GM10847 (cell line): ENCODE data around the gene CAMTA1.

Experiments used
- POLR2A ChIP-seq: IDR thresholded peaks from 2 replicates; pipeline ENCODE4 v1.6.1; 2011; ENCODE audit not compliant: insufficient read length; ENCODE audit errors: extremely low read depth

Gene CAMTA1

GRCh38 chr1:7077970-7078369, 292.7 kb downstream of the CAMTA1 start:
- TF ChIP-seq POLR2A, result no peak

- TF ChIP-seq POLR2A, result no peak
Measured at GRCh38 chr1:7079637-7080036, 294.4 kb downstream of the CAMTA1 start.

- no peak for TF ChIP-seq POLR2A
Measured at GRCh38 chr1:7084232-7084894, 299.1 kb downstream of the CAMTA1 start.

- TF ChIP-seq POLR2A, result no peak
Measured at GRCh38 chr1:7085521-7085920, 300.3 kb downstream of the CAMTA1 start.

DNA sequence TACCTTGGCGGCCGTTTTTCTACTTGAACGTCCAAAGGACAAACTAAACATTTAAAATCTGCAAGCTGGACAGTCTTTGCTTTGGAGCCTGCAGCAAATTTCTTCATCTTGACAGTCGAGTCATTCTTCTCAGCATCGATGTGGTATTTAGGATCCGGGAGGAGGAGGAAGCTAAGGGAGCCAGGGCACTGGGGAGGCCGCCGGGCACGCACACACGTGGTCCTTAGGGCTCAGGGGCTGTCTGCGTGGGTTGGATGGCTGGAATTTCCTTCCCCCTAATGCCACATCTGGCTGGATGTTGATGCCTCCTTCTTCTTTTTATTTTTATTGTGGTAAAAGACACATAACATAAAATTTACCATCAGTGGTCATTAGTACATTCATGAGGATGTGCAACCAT, 300.9 kb downstream of the CAMTA1 start:
- no peak for TF ChIP-seq POLR2A

DNA sequence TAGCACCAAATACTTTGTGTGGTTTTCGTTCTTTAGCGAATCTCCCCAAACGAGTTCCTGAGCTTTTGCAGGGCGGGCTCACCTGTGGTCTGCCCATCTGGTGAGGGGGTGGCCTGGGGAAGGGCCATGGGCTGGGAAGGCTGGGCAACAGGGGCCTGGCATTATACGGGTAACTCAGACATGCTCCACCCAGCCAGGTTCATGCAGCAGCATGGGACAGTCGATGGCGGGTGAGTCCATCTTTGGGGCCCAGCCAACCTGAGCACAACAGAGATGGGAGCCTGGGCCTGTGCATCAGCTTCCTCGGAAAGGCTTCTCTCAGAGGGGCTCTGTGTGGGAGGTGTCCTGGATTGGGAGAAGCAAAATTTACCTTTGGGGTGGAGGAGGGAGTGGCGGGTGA, 302.6 kb downstream of the CAMTA1 start:
- TF ChIP-seq POLR2A, result no peak

DNA sequence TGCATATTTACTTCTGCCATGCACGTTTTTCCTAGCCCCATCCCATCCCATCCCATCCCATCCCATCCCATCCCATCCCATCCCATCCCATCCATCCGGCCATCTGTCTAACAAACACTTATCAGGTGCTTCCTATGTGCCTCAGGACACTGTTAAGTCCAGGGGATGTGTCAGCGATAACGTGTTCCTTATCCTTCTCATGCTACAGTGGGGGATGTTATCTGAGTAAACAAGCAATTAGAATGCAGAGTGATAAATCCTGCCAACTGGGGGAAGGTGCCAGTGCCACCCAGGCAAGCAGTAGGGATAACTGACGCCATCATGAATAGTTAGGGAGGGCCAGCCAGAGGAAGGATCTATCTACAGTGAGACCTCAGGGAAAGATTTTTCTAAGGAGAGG, 304.2 kb downstream of the CAMTA1 start:
- TF ChIP-seq POLR2A, result no peak

DNA sequence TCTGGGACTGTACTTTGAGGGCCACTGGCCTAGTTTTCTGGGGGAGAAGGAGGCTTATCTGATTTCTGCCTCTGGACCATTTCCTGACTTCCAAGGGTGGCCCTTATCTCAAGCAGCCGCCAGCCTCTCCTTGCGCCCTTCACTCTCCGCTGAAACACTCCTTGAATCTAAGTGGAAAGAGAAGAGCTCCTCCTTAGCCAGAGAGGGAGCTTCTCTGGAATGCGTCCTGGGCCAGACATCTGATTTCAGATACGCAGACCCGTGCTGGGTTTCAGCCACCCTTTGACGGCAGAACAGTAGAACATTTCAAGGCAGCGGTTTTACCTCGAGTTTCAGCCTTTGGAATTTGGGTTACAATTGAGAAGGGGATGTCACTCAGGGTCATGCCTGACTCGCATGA, 308.0 kb downstream of the CAMTA1 start:
- no peak for TF ChIP-seq POLR2A

DNA sequence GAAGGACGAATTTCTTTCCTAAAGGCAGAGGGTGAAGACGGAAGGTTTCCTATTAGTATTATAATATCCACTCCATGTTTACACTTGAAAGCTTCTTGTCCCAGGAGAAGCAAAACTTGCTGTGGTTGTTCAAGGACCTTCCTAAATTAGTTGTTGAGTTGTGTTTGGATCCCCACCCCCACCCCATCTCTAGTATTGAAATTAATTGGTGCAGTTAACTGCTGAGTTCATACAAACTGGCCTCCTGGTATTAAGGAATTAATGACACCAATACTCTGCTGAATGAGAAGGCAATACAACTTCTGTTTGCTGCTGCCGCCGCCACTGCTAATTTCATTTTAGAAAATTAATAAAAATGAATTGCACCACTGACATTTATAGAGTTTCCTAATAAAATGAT, 308.8 kb downstream of the CAMTA1 start:
- TF ChIP-seq POLR2A, result no peak

- no peak for TF ChIP-seq POLR2A
Measured at GRCh38 chr1:7094509-7094908, 309.3 kb downstream of the CAMTA1 start.

GRCh38 chr1:7095343-7095964, 310.2 kb downstream of the CAMTA1 start:
- TF ChIP-seq POLR2A, result no peak

- no peak for TF ChIP-seq POLR2A
Measured at GRCh38 chr1:7097938-7098592, 312.8 kb downstream of the CAMTA1 start.

- no peak for TF ChIP-seq POLR2A
Measured at GRCh38 chr1:7098641-7099040, 313.4 kb downstream of the CAMTA1 start.

- TF ChIP-seq POLR2A, result no peak
Measured at GRCh38 chr1:7100479-7100878, 315.2 kb downstream of the CAMTA1 start.

- no peak for TF ChIP-seq POLR2A
Measured at GRCh38 chr1:7101187-7101586, 315.9 kb downstream of the CAMTA1 start.

DNA sequence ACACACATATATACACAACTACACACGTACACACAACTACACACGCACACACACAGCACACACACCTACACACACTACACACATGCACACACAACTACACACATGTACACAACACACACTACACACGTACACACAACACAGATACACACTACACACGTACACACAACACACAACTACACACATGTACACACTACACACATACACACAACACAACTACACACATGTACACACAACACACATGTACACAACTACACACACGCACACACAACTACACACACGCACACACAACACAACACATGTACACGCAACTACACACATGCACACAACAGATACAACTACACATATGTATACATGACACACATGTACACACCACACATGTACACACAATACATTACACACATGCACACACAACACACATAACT, 318.1 kb downstream of the CAMTA1 start:
- no peak for TF ChIP-seq POLR2A
